Astrocyte of the cerebellum (primary cell): ENCODE results near the gene EPC1.

Experiments used
- DNase-seq: peaks from one replicate; pipeline ENCODE4 v3.0.0-alpha.2; 2011; ENCODE audit warnings: low read depth
- H3K4me3 ChIP-seq: 2 replicates; pipeline ENCODE4 v1.5.1; 2011; ENCODE audit warnings: mild to moderate bottlenecking, low read depth, low read length, moderate library complexity
- in situ Hi-C: cut with HindIII; loops from 2 replicates; pipeline ENCODE4 v1.10.0; 2017; ENCODE audit warnings: low sequenced_read_pairs
- TF ChIP-seq, protein P1 (sequence below): IDR thresholded peaks from 2 replicates; pipeline ENCODE4 v1.5.1; 2012; ENCODE audit warnings: low read length, low read depth, moderate library complexity, mild to moderate bottlenecking; ENCODE audit errors: missing control alignments

Gene EPC1

DNA sequence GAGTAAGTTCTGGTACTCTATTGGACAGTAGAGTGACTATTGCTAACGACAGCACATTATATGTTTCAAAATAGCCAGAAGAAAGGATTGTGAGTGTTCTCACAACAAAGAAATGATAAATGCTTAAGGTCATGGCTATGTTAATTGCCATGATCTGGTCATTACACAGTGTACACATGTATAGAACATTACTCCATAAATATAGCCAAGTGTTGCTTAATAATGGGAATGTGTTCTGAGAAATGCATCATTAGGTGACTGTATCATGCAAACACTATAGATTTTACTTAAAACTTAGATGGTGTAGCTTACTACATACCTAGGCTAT, 19.6 kb downstream of the EPC1 start:
- TF ChIP-seq, protein P1, sequence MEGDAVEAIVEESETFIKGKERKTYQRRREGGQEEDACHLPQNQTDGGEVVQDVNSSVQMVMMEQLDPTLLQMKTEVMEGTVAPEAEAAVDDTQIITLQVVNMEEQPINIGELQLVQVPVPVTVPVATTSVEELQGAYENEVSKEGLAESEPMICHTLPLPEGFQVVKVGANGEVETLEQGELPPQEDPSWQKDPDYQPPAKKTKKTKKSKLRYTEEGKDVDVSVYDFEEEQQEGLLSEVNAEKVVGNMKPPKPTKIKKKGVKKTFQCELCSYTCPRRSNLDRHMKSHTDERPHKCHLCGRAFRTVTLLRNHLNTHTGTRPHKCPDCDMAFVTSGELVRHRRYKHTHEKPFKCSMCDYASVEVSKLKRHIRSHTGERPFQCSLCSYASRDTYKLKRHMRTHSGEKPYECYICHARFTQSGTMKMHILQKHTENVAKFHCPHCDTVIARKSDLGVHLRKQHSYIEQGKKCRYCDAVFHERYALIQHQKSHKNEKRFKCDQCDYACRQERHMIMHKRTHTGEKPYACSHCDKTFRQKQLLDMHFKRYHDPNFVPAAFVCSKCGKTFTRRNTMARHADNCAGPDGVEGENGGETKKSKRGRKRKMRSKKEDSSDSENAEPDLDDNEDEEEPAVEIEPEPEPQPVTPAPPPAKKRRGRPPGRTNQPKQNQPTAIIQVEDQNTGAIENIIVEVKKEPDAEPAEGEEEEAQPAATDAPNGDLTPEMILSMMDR: no peak
- in situ Hi-C loops: loop anchor here (5.0 kb wide), 2 partner anchors 45 kb away; no protein-coding TSS in a partner anchor
- DNase-seq: no peak
- H3K4me3 ChIP-seq: no peak overlapping the region

DNA sequence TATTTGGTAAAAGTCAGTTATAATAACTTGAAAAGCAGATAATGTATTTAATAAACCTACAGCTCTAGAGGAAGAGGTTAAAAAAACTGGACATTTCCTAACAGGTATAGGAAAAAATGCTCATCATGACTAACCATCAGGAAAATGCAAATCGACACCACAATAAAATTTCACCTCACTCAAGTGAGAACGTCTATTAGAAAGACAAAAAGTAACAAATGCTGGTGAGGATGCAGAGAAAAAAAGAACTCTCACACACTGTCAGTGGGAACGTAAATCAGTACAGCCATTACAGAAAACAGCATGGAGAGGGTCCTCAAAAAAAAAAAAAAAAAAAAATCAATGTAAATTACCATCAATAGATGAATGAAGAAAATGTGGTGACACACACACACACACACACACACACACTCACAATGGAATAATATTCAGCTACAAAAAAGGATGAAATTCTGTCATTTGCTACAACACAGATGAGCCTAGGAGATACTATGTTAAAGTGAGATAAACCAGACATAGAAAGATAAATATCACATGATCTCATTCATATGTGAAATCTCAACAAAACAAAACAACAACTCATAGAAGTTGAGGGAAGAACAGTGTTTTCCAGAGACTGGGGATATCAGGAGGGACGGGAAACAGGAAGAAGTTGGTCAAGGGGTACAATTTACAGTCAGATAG, 20.1 kb downstream of the EPC1 start:
- no peak for DNase-seq
- H3K4me3 ChIP-seq: no peak overlapping the region
- in situ Hi-C loops: loop anchor here (5.0 kb wide), 2 partner anchors 45 kb away; no protein-coding TSS in a partner anchor
- TF ChIP-seq, protein P1: no peak

DNA sequence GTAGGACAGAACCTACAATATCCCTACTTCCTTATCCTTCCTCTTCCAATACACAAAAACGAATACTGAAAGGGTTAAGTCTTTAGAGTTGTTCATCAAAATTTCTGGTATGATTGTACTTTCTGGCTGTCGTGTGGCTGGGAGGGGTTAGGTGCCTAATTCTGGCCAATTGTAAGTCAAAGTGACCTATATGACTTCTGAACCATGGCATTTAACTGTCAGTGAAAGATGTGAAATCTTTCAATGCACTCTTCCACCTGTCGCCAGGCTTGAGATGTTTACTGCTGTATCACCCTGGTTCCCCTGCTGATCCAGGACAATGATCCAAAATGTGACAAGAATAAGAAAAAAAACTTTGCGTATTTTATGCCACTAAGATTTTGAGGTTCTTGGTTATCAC, 20.8 kb downstream of the EPC1 start:
- TF ChIP-seq, protein P1: no peak
- no peak overlapping the region for H3K4me3 ChIP-seq
- no peak for DNase-seq
- in situ Hi-C loops: loop anchor here (5.0 kb wide), 2 partner anchors 44 to 46 kb away; no protein-coding TSS in a partner anchor

DNA sequence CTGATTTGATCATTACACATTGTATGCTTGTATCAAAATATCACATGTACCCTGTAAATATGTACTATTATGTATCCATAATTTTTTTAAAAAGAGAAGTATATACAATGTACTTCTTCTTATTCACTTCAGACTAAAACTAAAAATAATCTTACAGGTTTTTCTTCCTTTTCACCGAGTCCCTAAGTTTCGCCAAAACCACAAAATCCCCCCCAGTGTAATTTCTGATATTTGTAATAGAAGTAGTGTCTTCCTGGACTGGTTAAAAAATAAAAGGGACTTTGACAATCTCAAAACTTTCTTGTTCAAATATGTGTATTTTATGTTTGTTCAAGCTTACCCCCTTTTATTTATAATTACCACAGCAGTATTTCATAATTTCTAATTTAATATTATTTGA, 23.9 kb downstream of the EPC1 start:
- TF ChIP-seq, protein P1: no peak
- in situ Hi-C loops: no loop called here
- no peak overlapping the region for H3K4me3 ChIP-seq
- no peak for DNase-seq

DNA sequence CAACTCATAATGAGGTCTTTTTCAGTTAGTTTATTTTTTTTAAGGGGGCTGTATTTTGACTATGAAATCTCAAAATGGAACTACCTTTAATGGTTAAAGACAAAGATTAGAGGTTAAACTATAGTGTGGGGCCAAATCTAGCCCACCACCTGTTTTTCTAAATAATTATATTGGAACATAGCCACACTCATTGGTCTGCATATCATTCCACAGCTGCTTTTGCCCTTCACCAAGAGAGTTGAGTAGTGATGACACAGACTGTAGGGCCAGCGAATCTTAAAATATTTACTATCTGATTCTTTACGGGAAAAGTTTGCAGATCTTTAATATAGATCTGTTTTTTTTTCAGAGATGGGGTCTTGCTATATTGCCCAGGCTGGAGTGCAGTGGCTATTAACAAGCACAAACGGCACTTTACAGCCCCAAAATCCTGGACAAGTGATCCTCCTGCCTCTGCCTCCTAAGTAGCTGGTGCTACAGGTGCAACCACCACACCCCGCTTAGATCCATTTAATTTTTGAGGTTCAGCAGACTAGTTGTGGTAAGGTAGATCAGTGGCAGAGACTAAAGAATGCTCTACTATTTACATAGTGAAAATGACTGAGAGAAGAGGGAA, 25.8 kb downstream of the EPC1 start:
- in situ Hi-C loops: no loop called here
- DNase-seq: no peak
- no peak overlapping the region for H3K4me3 ChIP-seq
- TF ChIP-seq, protein P1: no peak

DNA sequence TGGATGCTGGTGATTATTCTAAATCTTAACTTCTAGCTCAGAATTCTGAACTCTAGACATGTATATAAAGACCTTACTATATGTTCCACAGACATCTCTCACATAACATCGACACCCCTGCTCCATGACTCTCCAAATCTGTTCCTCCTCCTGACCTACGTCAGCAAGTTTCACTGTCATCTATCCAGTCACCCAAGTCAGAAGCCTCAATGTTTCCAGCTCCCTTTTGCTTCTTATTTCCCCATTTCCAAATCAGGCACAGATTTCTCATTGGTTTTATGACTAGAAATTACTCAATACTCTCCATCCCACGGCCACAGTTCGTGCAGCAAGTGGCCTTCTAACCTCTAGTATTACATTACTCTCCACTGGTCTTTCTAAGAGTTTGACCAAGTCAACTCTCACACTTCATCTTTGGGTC, 28.5 kb downstream of the EPC1 start:
- TF ChIP-seq, protein P1: no peak
- in situ Hi-C loops: no loop called here
- no peak for DNase-seq
- no peak overlapping the region for H3K4me3 ChIP-seq
